ENCODE results near the gene RNF167. TPM values are rescaled to one million over a fixed set of nuclear protein-coding genes. Genes with fewer than 3 reads are reported as not detected.
A peak's percentile ranks its signal among the peaks of the same experiment; 100 is the strongest.

The RNF167 gene
- total and polyA plus RNA-seq, 2 of the 13 experiments (the other 11 are each of a cell fraction or from before 2014, with no cell fraction given): 44.1 to 45.4 TPM

DNA sequence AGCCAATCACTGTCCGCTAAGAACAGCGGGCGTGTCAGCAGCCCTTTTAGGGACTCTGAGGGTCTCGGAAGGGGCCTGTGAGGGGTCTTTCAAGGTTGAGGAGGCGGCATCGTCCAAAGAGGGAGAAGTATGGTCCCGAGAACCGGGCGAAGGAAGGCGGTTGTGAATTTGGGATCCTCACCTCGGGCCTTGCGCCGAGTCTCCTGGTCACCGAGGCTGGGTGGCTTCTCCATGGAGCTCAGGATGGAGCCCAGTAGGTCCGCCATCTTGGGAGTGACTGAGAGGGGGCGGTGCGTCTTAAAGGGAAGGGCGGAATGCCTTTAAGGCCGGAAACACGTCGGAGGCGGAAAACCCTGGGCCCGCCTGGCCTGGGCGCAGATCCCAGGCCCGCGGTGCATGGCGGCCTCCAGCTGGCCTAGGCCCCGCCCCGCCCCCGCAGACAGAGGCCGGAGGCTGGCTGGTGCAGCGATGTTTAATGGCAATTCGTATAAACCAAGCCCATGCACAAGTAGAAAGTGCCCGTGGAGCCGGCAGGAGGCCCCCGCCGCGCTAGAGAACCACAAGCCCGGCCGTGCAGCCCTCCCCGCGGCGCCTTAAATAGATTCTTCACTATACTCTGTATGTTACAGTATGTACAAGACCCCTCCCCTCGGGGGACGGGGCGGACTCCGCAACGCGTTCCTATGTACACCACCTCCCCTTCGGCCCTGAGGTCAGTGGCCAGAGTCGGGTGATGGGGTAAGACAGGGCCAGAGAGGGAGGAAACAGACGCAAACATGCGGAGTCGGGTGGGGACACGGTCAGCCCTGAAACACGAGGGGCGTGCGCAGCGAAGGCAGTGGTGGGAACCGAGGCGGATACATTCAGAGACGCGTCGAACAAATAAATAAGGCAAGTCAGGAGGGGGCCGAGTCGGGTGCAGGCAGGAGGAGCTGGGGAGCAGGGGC is 27.7 kb downstream of the RNF167 start, which contains the start of gene SPAG7 (continued):
- TF ChIP-seq, protein P1, sequence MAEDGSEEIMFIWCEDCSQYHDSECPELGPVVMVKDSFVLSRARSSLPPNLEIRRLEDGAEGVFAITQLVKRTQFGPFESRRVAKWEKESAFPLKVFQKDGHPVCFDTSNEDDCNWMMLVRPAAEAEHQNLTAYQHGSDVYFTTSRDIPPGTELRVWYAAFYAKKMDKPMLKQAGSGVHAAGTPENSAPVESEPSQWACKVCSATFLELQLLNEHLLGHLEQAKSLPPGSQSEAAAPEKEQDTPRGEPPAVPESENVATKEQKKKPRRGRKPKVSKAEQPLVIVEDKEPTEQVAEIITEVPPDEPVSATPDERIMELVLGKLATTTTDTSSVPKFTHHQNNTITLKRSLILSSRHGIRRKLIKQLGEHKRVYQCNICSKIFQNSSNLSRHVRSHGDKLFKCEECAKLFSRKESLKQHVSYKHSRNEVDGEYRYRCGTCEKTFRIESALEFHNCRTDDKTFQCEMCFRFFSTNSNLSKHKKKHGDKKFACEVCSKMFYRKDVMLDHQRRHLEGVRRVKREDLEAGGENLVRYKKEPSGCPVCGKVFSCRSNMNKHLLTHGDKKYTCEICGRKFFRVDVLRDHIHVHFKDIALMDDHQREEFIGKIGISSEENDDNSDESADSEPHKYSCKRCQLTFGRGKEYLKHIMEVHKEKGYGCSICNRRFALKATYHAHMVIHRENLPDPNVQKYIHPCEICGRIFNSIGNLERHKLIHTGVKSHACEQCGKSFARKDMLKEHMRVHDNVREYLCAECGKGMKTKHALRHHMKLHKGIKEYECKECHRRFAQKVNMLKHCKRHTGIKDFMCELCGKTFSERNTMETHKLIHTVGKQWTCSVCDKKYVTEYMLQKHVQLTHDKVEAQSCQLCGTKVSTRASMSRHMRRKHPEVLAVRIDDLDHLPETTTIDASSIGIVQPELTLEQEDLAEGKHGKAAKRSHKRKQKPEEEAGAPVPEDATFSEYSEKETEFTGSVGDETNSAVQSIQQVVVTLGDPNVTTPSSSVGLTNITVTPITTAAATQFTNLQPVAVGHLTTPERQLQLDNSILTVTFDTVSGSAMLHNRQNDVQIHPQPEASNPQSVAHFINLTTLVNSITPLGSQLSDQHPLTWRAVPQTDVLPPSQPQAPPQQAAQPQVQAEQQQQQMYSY (CRISPR knock-in tag; IDR thresholded peaks at IDR 0.05): no peak
- TF ChIP-seq, protein P2, sequence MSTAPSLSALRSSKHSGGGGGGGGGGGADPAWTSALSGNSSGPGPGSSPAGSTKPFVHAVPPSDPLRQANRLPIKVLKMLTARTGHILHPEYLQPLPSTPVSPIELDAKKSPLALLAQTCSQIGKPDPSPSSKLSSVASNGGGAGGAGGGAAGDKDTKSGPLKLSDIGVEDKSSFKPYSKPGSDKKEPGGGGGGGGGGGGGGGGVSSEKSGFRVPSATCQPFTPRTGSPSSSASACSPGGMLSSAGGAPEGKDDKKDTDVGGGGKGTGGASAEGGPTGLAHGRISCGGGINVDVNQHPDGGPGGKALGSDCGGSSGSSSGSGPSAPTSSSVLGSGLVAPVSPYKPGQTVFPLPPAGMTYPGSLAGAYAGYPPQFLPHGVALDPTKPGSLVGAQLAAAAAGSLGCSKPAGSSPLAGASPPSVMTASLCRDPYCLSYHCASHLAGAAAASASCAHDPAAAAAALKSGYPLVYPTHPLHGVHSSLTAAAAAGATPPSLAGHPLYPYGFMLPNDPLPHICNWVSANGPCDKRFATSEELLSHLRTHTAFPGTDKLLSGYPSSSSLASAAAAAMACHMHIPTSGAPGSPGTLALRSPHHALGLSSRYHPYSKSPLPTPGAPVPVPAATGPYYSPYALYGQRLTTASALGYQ (CRISPR knock-in tag; IDR thresholded peaks at IDR 0.05): no peak
- TF ChIP-seq, protein P3, sequence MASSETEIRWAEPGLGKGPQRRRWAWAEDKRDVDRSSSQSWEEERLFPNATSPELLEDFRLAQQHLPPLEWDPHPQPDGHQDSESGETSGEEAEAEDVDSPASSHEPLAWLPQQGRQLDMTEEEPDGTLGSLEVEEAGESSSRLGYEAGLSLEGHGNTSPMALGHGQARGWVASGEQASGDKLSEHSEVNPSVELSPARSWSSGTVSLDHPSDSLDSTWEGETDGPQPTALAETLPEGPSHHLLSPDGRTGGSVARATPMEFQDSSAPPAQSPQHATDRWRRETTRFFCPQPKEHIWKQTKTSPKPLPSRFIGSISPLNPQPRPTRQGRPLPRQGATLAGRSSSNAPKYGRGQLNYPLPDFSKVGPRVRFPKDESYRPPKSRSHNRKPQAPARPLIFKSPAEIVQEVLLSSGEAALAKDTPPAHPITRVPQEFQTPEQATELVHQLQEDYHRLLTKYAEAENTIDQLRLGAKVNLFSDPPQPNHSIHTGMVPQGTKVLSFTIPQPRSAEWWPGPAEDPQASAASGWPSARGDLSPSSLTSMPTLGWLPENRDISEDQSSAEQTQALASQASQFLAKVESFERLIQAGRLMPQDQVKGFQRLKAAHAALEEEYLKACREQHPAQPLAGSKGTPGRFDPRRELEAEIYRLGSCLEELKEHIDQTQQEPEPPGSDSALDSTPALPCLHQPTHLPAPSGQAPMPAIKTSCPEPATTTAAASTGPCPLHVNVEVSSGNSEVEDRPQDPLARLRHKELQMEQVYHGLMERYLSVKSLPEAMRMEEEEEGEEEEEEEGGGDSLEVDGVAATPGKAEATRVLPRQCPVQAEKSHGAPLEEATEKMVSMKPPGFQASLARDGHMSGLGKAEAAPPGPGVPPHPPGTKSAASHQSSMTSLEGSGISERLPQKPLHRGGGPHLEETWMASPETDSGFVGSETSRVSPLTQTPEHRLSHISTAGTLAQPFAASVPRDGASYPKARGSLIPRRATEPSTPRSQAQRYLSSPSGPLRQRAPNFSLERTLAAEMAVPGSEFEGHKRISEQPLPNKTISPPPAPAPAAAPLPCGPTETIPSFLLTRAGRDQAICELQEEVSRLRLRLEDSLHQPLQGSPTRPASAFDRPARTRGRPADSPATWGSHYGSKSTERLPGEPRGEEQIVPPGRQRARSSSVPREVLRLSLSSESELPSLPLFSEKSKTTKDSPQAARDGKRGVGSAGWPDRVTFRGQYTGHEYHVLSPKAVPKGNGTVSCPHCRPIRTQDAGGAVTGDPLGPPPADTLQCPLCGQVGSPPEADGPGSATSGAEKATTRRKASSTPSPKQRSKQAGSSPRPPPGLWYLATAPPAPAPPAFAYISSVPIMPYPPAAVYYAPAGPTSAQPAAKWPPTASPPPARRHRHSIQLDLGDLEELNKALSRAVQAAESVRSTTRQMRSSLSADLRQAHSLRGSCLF (CRISPR knock-in tag; IDR thresholded peaks at IDR 0.05; ENCODE audit: borderline replicate concordance): no peak
- TF ChIP-seq LCORL (IDR thresholded peaks at IDR 0.05) (no peak), LCORL (CRISPR knock-in tag; IDR thresholded peaks at IDR 0.05) (peak; percentile 91), KLF15 (CRISPR knock-in tag; IDR thresholded peaks at IDR 0.05; ENCODE audit: borderline replicate concordance) (no peak), ZNF10 (CRISPR knock-in tag; IDR thresholded peaks at IDR 0.05; ENCODE audit: borderline replicate concordance, low read depth) (no peak), ZNF747 (CRISPR knock-in tag; IDR thresholded peaks at IDR 0.05; ENCODE audit: borderline replicate concordance) (no peak; the same call in 1 of the 2 replicates)
- TF ChIP-seq, protein P4, sequence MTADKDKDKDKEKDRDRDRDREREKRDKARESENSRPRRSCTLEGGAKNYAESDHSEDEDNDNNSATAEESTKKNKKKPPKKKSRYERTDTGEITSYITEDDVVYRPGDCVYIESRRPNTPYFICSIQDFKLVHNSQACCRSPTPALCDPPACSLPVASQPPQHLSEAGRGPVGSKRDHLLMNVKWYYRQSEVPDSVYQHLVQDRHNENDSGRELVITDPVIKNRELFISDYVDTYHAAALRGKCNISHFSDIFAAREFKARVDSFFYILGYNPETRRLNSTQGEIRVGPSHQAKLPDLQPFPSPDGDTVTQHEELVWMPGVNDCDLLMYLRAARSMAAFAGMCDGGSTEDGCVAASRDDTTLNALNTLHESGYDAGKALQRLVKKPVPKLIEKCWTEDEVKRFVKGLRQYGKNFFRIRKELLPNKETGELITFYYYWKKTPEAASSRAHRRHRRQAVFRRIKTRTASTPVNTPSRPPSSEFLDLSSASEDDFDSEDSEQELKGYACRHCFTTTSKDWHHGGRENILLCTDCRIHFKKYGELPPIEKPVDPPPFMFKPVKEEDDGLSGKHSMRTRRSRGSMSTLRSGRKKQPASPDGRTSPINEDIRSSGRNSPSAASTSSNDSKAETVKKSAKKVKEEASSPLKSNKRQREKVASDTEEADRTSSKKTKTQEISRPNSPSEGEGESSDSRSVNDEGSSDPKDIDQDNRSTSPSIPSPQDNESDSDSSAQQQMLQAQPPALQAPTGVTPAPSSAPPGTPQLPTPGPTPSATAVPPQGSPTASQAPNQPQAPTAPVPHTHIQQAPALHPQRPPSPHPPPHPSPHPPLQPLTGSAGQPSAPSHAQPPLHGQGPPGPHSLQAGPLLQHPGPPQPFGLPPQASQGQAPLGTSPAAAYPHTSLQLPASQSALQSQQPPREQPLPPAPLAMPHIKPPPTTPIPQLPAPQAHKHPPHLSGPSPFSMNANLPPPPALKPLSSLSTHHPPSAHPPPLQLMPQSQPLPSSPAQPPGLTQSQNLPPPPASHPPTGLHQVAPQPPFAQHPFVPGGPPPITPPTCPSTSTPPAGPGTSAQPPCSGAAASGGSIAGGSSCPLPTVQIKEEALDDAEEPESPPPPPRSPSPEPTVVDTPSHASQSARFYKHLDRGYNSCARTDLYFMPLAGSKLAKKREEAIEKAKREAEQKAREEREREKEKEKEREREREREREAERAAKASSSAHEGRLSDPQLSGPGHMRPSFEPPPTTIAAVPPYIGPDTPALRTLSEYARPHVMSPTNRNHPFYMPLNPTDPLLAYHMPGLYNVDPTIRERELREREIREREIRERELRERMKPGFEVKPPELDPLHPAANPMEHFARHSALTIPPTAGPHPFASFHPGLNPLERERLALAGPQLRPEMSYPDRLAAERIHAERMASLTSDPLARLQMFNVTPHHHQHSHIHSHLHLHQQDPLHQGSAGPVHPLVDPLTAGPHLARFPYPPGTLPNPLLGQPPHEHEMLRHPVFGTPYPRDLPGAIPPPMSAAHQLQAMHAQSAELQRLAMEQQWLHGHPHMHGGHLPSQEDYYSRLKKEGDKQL (CRISPR knock-in tag; IDR thresholded peaks at IDR 0.05; ENCODE audit: low read depth): no peak

All from HepG2 (cell line).